HG03457 (cell line): ENCODE data around the gene ZMIZ1.

Source experiments
- ATAC-seq: cut with Tn5 transposase; IDR thresholded peaks from one replicate; pipeline ENCODE4 v1.9.1; 2021; ENCODE audit warnings: moderate number of reproducible peaks; ENCODE audit not compliant: unreplicated experiment

The ZMIZ1 gene

DNA sequence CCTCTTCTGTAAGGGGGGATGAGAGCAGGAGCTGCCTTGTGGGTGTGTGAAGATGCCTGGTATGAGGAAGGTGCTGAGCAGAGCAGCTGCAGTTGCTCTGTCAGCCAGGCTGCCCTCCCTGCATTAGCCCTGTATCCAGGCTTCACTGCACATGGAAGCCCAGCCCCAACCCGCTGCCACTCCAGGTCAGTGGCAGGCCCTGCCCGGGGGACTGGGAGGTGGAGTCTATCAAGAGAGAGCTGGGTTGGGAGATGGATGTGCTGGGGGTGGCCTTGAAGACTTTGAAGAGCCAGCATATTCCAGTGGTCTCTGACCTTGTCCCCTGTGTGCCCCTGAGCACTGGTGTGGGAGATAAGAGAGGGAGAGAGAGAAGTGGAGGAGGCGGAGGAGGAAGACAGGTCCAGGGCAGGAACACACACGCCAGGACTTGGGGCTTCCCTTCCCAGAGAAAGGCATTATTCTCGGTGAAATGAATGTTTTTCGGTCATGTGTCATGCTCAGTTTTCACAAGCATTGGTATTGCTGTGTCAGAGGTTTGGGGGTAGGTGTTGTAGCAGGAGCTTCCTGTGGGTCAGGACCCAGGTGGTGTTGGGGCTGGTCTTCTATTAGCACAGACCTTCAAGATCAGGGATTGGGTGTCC lies 281.1 kb downstream of the ZMIZ1 start:
- no peak for ATAC-seq

DNA sequence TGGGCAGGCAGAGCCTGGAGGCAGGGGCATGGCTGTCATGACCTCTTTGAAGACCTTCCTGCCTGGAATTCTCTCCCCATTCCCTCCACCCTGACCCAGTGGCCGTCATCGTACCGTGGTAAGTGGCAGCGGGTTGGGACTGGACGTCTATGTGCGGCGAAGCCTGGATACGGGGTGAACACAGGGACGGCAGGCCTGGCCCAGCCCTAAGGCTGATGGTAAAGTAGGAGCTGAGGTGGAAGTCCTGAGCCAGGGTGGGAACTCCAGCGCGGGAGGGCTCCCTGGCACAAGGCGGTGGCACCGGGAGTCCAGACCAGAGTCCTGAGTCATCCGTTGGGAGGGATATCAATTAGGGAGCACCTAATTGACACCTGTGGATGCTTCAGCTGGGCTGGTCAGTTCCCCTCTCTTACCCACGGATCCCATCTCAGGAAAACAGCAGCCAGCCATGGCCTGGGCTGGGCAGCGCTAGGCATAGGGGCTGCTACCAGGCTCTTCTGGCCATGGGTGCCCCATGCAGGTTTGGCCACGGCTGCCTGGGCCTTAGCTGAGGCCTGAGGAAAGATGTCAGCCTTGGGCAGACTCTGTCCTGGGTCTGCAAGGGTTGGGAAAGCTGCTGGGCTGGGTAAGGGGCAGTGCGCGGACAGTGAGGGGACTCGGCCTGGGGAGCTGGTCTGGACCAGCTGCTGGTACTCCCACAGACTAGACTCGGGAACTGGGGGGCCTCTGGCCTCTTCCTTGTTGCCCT lies 281.8 kb downstream of the ZMIZ1 start:
- no peak for ATAC-seq

DNA sequence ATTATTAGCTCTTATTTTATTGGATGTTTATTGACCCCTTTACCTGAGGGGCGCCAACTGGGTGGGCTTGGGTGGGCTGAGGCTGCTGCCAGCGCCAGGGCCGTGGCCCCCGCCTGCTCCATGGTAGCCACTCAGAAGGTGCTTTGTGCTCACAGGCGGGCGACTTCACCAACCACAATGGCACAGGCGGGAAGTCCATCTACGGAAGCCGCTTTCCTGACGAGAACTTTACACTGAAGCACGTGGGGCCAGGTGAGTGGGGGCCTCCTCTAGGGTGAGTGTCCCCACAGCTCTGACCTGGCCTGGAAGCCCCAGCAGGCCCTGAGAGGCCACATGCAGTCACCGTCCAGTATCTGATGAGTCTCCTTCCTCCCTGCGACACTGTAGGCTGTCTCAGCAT lies 282.6 kb downstream of the ZMIZ1 start:
- ATAC-seq: no peak

DNA sequence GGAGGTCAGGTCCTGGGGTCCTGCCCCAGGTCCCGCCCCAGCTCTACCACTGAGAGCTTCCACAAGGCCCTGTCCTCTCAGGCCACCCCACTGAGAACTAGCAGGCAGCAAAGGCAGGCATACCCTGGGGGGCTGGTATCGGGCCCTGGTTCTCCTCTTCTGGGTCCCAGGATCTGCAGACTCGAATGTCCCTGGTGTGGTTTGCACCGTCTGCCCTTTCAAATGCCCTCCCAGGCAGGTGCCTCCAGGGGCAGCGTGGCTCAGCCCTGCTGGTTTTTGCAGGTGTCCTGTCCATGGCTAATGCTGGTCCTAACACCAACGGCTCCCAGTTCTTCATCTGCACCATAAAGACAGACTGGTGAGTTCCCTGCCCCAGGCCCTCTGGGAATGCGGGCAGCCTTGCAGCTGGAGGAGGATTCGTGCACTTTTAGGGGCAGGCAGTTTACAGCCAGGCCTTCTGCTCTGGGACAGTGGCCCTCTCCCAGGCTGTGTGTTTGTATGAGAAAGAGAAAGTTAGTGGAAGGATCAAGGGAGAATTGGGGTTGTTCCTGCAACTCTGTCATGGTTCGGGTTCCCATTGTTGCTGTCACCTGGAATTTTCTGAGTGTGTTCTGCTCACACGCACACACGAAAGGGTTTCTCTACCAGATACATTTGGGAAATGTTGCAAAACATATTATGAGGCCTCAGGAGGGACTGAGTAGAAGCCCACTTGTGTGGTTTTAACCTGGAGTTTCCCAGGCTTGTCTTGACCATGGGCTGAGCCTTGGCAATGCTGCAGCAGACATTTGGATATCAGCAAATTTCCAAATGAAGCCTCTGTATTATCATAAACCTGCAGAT lies 283.5 kb downstream of the ZMIZ1 start:
- no peak for ATAC-seq

DNA sequence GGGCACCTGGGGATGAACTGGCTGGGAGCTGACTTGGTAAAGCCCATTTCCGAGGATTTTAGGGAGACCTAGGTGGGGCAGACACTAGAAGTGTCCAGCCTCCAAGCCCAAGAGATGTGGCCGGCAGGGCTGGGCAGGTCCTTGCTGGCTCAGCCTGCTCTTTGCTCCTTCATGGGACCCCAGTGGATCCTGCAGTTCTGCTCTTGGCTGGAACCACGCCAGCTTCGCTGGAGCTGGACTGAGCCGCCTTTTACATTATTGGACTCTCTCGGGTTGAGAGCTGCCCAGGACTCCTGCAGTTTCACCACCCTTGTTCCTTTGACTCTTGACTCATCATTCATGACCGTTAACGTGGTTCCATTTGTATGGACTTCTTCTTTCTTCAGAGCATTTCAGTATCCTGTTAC lies 284.2 kb downstream of the ZMIZ1 start:
- ATAC-seq: no peak

DNA sequence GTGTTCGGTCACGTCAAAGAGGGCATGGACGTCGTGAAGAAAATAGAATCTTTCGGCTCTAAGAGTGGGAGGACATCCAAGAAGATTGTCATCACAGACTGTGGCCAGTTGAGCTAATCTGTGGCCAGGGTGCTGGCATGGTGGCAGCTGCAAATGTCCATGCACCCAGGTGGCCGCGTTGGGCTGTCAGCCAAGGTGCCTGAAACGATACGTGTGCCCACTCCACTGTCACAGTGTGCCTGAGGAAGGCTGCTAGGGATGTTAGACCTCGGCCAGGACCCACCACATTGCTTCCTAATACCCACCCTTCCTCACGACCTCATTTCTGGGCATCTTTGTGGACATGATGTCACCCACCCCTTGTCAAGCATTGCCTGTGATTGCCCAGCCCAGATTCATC lies 285.0 kb downstream of the ZMIZ1 start:
- ATAC-seq: no peak

DNA sequence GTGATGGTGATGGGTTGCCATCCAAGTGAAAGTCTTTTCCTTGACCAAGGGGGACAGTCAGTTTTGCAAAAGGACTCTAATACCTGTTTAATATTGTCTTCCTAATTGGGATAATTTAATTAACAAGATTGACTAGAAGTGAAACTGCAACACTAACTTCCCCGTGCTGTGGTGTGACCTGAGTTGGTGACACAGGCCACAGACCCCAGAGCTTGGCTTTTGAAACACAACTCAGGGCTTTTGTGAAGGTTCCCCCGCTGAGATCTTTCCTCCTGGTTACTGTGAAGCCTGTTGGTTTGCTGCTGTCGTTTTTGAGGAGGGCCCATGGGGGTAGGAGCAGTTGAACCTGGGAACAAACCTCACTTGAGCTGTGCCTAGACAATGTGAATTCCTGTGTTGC lies 285.4 kb downstream of the ZMIZ1 start:
- no peak for ATAC-seq

DNA sequence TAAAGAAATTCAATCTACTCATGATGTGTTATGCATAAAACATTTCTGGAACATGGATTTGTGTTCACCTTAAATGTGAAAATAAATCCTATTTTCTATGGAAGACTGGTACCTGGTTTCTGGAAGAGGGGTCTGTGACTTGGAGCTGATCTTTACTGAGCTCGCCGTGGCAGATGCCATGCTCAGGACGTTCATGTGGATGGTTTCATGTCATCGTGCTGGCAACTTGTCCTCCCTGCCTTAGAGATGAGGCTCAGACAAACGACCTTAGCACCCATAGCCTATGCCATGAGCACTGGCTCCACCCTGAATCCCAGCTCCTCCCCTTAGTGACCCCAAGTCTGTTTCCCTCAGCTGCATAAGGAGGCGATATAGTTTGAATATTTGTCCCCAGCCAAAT lies 285.8 kb downstream of the ZMIZ1 start:
- ATAC-seq: no peak

DNA sequence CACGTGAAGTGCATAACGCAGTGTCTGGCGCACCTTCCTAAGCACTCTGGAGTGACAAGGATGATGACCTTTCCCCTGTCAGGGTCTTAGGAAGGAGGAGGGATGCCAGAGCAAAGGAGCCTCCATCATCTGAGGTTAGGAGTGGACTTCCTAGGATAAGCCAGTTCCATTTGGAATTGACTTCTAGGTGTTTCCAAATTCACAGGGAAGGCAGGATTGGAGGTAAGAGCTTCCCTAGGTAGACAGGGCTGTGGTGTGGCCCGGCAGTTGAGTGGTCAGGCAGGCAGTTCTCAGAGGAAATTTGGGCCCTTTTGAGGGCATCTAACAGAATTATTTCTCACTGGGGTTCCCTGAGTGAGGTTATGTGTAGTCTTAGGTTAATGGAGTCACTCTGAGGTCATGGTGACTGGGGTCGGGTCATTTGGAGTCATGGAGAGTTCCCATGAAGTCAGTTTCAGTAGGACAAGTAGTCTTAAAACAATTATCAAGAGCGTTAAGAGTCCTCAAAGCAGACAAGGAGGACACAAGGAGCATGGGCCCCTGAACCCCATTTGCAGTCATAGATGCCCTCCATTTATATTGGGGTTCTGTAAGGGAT lies 286.8 kb downstream of the ZMIZ1 start:
- ATAC-seq: no peak

DNA sequence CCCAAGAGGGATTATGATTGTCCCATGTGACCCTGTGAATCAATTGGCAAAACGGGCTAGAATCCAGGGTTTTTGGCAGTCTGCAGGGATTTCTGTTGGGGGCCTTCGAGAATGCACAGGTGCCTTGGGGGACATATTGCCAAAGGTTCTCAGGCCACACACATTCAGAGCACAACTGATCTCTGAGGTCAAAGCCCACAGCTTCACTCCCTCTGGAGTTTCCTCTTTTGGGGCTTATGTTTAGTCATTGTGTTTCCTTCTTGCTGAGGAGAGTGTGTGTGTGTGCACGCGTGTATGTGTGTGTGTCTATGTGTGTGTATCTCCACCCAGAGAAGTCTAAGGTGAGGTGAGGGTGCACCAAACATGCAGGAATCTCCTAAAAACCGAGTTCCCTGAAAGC lies 287.3 kb downstream of the ZMIZ1 start:
- no peak for ATAC-seq

DNA sequence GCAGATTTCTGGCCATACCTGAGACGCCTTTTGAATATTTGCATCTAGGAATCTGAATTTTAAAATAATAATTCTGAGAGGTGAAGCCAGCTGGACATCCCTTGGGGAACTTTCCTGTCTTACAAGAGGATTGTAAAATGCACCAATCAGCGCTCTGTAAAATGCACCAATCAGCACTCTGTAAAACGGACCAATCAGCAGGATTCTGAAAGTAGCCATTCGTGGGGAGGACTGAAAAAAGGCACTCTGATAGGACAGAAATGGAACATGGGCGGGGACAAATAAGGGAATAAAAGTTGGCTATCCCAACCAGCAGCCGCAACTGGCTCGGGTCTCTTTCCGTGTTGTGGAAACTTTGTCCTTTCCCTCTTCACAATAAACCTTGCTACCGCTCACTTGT lies 288.4 kb downstream of the ZMIZ1 start:
- no peak for ATAC-seq

DNA sequence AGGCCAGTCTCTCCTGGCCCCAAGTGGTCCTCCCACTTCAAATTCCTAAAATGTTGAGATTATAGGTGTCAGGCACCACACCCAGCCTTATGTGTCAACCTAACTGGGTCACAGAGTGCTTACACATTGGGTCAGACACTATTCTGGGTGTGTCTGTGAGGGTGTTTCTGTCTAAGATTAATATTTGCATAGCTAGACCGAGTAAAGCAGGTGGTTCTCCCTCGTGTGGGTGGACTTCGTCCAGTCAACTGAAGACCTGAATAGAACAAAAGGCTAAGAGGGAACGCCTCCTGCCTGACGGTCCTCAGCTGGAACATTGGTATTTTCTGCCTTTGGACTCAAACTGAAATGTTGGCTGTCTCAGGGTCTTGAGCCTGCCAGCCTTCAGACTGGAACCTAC lies 290.0 kb downstream of the ZMIZ1 start:
- ATAC-seq: no peak

DNA sequence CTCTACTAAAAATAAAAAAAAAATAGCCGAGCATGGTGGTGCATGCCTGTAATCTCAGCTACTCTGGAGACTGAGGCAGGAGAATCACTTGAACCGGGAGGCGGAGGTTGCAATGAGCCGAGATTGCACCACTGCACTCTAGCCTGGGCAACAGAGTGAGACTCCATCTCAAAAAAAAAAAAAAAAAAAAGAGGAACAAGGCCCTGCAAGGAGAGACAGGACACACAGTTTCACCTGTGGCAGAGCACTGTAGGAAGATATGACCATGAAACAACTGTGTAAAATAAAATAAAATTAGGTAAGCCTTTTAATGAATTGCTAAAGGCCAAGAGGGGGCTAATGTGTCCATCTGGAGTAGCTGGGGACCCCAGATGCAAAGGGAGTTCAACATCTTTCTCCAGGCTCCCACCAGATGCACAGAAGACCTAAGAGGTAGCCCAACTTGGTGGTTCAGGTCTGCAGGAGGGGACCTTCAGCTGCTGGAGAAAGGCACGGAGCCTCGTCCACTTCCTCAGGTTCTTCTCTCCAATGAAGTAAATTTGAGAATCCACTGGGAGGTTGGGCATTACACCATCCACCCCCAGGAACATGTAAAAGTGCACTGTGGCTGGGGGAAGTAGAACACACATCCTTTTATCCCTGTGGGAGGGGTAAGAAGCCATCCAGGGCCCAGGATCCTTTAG lies 291.2 kb downstream of the ZMIZ1 start:
- ATAC-seq: no peak

DNA sequence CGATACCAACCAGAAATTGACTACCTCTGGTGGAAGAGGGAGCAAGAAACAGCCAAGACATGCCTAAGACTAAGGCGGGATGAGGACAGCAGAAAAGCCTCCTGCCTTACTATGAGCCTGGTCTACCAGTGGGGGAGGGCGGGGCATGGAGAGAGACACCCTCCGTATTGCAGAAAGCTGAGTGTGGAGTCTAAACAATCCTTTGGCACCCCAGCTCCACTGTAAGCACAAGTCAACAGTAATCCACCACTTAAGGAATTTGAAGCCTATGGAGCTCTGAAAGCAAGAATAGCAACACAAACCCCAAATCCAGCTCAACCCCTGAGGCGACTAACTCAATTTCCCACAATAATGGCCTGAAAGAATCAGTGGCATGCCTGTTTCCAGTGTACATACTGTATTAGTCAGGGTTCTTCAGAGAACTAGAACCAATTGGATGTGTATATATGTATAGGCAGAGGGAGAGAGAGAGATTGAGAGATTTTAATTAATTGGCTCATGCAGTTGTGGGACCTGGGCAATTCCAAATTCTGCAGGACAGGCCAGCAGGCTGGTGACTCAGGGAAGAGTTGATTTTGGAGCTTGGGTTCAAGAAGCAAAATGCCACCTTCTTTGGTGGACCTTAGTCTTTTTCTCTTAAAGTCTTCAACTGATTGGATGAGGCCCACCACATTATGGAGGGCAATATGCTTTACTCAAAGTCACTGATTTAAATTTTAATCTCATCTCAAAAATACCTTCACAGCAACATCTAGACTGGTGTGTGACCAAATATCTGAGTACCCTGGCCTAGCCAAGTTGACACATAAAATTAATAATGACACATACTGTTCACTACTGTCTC lies 292.0 kb downstream of the ZMIZ1 start:
- ATAC-seq: no peak

DNA sequence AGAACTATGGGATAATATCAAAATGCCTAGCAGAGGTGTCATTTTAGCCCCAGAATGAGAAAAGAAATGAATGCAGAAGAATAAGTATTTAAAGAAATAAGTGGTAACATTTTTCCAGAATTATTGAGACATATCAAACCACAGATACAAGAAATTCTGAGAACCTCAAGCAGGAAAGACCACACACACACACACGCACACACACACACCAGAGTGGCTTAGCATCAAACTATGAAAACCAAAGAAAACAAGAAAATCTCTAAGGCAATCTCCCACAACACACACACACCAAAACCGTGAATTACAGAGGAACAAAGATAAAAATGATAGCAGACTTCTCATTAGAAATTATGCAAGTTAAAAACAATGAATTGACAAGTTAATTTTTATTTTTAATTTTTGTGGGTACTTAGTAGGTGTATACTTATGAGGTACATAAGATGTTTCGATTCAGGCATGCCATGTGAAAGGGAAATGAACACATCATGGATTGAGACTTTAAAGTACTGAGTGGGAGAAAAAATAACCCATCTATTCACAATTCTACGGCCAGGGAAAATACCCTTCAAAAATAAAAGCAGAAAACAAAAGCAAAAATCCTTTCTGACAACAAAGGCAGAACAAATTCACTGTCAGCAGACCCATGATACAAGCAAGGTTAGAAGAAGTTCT lies 293.1 kb downstream of the ZMIZ1 start:
- no peak for ATAC-seq
